ENCODE measurements around the gene RALGPS1.
"Not testable (repeated sequence)": the region's sequence is repeated elsewhere in the genome, so short reads cannot be mapped to it uniquely, and the experiment has no call there.

Gene RALGPS1

DNA sequence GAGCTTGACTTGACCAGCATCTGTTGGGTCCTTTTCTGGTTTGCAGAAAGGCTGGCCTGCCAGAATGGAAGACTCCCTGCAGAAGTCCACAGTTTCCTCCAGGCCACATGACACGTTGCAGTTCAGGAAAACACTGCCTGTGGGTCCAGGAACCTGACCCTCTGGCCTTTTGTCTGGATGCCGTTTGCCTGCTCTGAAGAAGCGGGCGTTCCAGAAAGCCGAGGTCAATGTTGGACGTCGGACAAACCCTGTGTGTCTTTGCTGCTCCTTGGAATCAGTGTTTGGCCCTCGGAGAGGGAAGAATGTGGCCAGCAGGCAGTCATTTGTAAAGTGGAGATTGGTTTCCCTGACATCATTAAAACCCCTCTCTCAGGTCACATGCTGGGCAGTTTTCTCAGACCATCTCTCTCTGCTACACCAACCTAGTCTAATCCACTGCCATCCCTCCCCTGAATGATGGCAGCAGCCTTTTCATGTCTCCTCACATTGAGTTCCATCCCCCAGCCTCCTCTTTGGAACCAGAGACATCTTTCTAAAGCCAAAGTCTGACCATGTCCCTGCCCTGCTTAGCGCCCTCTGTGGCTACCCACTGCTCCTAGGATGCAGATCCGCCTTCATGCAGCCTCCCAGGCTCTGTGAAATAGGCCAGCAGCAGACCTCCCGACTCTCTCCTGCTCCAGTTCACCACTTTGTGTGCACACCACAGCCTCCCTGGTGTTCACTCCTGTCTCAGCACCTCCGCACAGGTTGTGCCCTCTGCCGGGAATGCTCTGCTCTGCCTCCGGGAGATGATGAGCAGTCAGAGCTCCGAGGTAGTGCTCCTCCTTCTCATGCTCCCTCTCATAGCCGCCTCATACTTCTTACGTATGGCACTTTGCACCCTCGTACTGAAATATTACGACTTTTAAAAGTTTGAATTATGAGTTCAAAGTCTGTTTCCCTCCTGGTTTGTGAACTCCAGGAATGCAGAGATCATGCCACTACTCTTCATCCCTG, 75.6 kb downstream of the RALGPS1 start:
- no peak for DNase-seq

DNA sequence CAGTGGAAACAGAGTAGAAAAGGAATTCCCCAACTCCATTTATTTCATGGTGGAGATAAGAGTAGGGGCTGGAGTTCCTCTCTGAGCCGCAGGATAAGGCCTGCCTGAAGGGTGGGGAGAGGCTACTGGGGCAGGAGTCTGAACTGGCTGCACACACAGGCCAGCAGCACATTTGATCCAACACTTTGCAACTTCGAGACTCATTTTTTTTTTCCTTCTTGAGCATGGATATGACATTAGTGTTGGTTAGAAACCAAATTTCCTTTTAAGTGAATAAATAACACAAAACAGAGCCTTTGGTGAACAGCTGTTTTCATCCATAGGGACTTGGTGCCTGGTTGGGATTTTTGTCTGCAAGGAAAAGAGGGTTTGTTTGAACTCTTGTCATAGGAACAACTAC, 76.6 kb downstream of the RALGPS1 start:
- DNase-seq: no peak

DNA sequence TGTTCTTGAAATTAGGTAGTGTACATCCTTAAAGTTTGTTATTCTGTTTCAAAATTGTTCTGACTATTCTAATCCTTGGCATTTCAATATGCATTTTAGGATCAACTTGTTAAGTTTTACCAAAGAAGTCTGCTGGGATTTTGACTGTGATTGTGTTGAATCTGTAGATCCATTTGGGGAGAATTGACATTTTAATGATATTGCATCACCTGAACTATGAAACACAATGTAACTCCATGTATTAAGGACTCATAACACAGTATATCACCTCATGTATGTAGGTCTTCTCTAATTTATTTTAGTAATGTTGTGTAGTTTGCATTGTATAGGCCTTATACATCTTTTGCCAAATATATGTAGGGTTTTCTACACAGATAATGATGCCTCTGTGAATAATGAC, 77.8 kb downstream of the RALGPS1 start:
- no peak for DNase-seq

DNA sequence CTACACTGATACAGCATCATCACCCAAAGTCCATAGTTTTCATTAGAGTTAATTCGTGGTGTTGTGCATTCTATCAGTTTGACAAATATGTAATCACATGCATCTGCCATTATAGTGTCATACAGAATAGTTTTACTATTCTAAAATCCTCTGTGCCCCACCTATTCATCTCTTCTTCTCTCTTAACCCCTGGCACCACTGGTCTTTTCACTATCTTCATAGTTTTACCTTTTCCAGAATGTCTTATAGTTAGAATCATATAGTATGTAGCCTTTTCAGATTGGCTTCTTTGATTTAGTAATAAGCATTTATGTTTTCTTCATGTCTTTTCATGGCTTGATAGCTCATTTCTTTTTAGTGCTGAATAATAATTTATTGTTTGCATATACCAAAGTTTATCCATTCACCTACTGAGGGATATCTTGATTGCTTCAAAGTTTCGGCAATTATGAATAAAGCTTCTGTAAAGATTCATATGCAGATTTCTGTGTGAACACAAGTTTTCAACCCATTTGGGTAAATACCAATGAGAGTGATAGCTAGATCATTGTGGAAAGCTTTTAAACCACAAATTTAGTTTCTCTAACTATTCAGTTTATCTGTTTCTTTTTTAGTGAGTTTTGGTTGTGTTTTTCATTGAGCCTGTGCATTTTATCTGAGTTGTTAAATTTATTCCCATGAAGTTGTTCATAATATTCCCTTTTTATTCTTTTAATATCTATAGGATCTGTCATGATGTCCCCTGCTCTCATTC, 84.9 kb downstream of the RALGPS1 start:
- no peak for DNase-seq

GRCh38 chr9:127004946-127005769, 90.6 kb downstream of the RALGPS1 start:
- DNase-seq: peak; percentile 28

DNA sequence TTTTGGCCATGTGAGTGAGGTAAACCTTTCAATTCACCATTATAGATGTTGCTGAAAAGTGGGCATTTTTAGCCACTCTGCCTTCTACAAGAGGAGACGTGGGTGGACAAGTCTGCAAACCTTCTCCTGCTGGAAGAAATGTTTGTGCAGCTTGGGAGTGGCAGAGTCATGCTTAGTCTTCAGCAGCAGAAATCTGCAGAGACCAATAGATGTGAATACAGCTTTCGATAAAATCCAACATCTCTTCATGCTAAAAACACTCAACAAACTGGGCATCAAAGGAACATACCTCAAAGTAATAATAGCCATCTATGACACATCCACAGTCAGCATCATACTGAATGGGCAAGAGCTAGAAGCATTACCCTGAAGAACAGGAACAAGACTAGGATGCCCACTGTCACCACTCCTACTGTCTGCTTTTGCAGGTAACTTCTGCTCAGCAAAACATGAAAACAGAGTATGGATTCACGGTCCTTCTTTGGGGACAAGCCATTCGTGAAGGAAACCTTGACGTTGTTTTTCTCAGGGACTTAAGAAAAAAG, 91.3 kb downstream of the RALGPS1 start:
- DNase-seq: no peak

DNA sequence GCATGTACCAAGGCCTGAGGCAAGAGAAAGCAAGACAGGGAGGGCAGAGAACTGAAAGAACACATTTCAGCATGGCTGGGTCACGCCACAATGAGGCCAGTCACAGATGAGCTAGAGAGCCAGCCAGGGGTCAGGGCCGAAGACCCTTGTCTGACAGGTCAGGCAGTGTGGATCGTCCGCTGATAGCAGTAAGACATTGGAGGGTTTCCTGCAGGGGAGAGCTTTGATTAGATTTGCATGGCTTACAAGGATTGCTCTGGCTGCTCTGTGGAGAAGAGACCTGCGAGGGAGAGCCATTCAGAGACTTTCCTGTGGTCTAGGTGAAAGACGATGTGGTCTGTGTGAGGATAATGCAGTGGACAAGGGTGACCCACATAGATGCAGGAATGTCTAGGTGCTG, 93.1 kb downstream of the RALGPS1 start:
- DNase-seq: no peak

GRCh38 chr9:127008076-127008475, 93.5 kb downstream of the RALGPS1 start:
- no peak for DNase-seq

DNA sequence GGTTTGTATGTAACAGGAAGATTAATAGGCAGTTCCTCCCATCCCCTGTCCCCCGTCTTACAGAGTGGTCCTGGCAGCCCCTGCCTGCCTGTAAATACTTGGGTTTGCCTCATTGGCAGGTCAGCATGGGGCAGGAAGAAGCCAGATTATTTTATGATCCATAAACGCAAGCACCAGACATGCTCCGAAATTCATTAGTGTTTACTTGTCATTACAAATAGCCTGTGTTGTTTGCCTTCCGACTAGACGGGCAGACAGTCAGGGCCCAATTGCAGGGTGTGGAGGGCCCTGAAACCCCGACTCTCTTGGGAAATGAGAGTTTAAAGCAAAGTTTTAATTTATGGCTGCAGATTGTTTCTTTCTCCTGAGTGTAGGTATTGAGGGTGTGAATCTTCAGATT, 97.2 kb downstream of the RALGPS1 start:
- DNase-seq: no peak

DNA sequence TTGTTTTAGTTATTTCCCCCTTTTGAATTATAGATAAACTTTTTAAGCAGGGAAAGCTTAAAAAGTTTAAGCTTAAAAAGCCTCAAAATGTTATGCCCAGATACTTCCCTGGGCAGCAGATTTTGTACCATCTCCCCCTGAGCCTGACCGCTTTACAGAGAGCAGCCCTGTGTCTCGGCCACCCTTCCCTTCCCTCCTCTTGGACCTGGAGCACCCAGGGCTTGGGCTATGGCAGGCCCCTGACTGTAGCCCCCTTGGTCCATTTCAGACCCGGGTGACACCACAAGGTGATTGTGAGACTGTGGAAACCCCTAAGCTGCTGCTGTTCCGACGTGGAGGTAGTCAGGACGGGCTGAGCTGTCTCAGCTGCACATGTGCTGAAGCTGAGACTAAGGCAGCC, 97.7 kb downstream of the RALGPS1 start:
- DNase-seq: no peak

DNA sequence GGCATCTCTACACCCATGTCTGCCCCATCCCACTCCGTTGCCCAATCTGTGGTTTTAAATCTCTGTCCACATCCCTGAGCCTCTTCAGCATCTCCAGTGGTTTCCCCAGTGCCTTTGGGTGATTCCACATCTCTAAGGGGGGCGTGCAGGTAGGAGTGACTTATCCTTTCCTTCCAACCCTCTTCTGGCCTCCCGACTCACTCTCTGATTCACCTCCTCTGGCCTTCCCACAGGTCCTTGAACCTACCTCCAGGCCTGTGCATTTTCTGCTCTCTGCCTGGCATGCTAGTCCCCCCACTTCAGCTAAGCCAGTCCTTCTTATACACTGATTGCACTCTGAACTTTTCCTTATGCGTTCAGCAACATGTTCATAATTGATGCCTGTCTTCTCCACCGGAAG, 99.0 kb downstream of the RALGPS1 start:
- DNase-seq: no peak

GRCh38 chr9:127014216-127014909, 99.8 kb downstream of the RALGPS1 start:
- no peak for DNase-seq

- DNase-seq: no peak
These were observed 100.4 kb downstream of the RALGPS1 start for GRCh38 chr9:127014910-127015540.

DNA sequence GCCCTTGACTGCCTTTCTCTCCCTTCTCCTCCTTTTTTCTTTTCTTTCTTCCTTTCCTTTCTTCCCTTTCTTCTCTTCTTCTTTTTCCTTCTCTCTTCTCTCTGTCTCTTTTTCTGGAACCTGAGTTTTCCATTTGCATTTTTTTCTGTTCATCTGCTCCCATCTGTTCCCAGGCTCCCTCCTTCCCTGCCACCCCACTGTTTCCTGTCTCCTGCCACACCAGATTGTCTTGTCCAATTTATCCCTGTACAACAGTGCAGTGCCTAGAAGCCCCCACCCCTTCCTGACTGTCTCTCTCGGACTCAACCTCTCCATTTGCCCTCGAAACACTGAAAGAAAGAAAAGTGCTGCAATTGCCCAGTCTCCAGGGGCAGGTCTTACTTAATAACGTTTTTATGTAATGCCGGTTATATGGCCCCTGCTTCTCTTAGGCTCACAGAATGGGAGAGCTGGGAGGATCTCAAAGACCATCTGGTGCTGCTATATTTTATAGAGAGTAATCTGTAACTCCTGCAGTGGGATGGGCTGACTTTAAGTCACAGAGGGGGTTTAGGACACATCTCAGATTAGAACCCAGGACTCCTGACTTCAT, 101.4 kb downstream of the RALGPS1 start:
- no peak for DNase-seq

DNA sequence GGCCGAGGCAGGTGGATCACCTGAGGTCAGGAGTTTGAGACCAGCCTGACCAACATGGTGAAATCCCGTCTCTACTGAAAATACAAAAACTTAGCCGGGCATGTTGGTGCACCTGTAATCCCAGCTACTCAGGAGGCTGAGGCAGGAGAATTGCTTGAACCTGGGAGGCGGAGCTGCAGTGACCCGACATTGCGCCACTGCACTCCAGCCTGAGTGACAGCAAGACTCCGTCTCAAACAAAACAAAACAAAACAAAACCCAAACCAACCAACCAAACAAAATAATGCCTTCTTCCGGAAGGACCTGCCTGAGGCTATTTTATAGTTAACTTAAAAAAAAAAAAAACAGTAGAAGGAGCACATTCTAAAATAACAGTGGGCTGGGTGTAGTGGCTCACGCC, 103.4 kb downstream of the RALGPS1 start:
- not testable (repeated sequence) for DNase-seq

GRCh38 chr9:127018935-127019334, 104.4 kb downstream of the RALGPS1 start:
- DNase-seq: no peak

DNA sequence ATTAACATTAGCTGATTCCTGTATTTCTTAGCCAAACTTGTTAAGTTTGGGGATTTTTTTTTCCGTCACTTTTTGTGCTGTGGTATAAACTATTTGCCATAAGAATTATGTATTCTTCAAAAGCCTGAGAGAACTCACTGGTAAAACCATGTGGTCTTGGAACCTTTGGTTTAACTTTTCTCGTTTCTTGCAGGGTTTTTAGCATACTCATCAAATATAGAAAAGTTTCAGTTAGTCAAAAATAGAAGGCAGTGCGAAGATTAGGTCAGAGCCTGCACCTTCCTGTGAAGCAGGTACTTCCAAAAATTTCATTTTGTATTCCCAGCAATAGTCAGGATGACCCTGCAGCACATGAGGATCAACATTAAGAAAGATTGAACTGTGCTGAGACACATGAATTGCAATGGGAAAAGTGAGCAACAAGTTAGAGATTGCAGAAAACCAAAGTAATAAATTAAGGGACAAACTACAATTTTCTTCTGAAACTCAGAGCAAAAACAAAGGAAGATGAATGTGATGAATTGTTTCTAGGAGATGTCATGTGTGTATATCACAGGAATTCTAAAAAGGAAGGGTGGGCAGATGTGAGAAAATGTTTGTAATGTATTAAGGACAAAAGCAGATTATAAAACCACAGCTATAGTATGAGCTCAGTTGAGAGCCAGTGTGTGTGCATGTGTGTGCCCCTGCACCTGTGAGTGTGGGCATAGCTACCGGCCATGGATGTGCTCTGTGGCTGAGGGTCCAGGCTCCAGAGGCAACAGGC, 105.6 kb downstream of the RALGPS1 start:
- DNase-seq: no peak

GRCh38 chr9:127020802-127021078, 106.2 kb downstream of the RALGPS1 start:
- no peak for DNase-seq

DNA sequence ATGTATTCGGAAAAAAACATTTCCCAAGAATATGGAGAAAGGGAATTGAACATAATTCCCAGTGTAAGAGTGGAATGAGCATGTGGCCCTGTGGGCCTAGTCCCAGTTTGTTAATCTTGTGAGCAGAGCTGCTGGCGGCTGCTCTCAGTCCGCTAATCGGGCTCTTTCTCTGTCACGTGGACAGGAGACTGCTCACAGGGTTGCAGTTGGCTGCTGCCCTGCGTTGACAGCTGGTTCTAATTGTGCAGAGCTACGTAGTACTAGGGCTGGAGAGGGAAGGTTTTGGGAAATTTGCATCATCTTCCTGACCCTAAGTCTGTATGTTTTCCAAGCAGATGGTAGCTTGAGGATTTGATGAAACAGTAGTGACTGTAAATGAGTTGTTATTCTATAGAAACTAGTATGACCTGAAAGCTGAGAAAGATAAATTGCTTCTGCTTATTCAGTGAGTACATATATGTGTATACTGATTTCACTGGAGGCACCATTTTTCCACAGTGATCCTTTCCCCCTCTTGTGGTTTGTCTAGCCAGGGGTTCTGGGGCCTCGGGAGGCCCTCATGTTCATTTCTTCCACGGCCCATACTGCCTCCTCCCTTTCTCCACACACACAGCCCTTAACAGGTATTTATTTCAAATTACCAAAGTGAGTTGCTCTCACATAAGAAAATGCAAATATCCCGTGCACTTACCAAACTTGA, 107.2 kb downstream of the RALGPS1 start:
- DNase-seq: no peak

All from T-helper 9 cell (primary cell).